SU-DHL-6 (cell line): Measurements from ENCODE around the gene RBMX2.

Source experiments
- CTCF ChIP-seq: fragments of 200-600 bp; sonication (generic); IDR thresholded peaks from one replicate; pipeline ENCODE4 v1.5.1; 2017; ENCODE audit warnings: antibody characterized with exemption, mild to moderate bottlenecking, low read length, moderate library complexity; ENCODE audit not compliant: insufficient read depth, poor library complexity, severe bottlenecking
- EZH2phosphoT487 ChIP-seq: fragments of 200-600 bp; sonication (generic), shearing (Covaris generic); conservative IDR thresholded peaks from 2 replicates; pipeline ENCODE4 v1.6.1; 2018; ENCODE audit warnings: mild to moderate bottlenecking, antibody characterized with exemption, low read length, moderate library complexity, mixed read lengths

GRCh38 chrX:130413415-130413814 is 11.6 kb downstream of the RBMX2 start:
- TF ChIP-seq CTCF (no peak), EZH2phosphoT487 (no peak)
